Measurements from ENCODE around the gene ANKRD18A. TPM values are rescaled to one million over a fixed set of nuclear protein-coding genes. Genes with fewer than 3 reads are reported as not detected.

ANKRD18A gene
- total and polyA plus RNA-seq, 8 donors, result 2.1 to 20.6 (median 8.2) TPM

- no peak for FAIRE-seq
- 58 to 66% methylated on average over 3 of the region's 3 CpGs for WGBS, 2 donors
- no peak for TF ChIP-seq CTCF (IDR thresholded peaks at IDR 0.05)
- no peak for ATAC-seq
- Histone ChIP-seq H3K27me3 (no peaks in the 10 kb centered on the region), H3K27ac (no peak overlapping the region), H3K36me3 (no peaks in the 10 kb centered on the region), H3K9me3 (no peaks in the 10 kb centered on the region), H3K4me1 (no peaks in the 10 kb centered on the region), H3K4me3 (no peak overlapping the region)
- DNase-seq, result no peak
- intact Hi-C loops (cut with DNase I), result no loop called here
These were observed 13.9 kb upstream of the ANKRD18A start for GRCh38 chr9:38634315-38634714.

- DNase-seq (no peak), ATAC-seq (no peak), FAIRE-seq (no peak)
- 82 to 87% methylated on average over 4 of the region's 4 CpGs for WGBS, 2 donors
- H3K27me3 ChIP-seq, result no peaks in the 10 kb centered on the region
- H3K4me1 ChIP-seq, result no peaks in the 10 kb centered on the region
- H3K9me3 ChIP-seq, result no peaks in the 10 kb centered on the region
- no peak overlapping the region for H3K4me3 ChIP-seq
- intact Hi-C loops (cut with DNase I), result no loop called here
- H3K36me3 ChIP-seq, result no peaks in the 10 kb centered on the region
- H3K27ac ChIP-seq, result no peak overlapping the region
- TF ChIP-seq CTCF (IDR thresholded peaks at IDR 0.05), result no peak
These were observed 9.1 kb upstream of the ANKRD18A start for GRCh38 chr9:38629511-38629910.

GRCh38 chr9:38626006-38626405, 5.6 kb upstream of the ANKRD18A start:
- no peak overlapping the region for H3K4me3 ChIP-seq
- no peak for ATAC-seq
- DNase-seq, result no peak
- no peaks in the 10 kb centered on the region for H3K9me3 ChIP-seq
- H3K27me3 ChIP-seq, result no peaks in the 10 kb centered on the region
- WGBS, 2 donors, result 88 to 91% methylated on average over 2 of the region's 2 CpGs
- intact Hi-C loops (cut with DNase I), result no loop called here
- H3K36me3 ChIP-seq, result no peaks in the 10 kb centered on the region
- no peak for TF ChIP-seq CTCF (IDR thresholded peaks at IDR 0.05)
- no peak for FAIRE-seq
- H3K27ac ChIP-seq, result no peak overlapping the region
- no peaks in the 10 kb centered on the region for H3K4me1 ChIP-seq

- FAIRE-seq (no peak), ATAC-seq (no peak), DNase-seq (no peak)
- H3K27ac ChIP-seq, result no peak overlapping the region
- H3K9me3 ChIP-seq, result no peaks in the 10 kb centered on the region
- no peak for TF ChIP-seq CTCF (IDR thresholded peaks at IDR 0.05)
- no peaks in the 10 kb centered on the region for H3K36me3 ChIP-seq
- intact Hi-C loops (cut with DNase I), result no loop called here
- peak overlapping the region in 1 of 4 donors; percentile 47 for H3K4me3 ChIP-seq
- H3K4me1 ChIP-seq, result no peaks in the 10 kb centered on the region
- WGBS, 2 donors, result 82 to 91% methylated on average over 2 of the region's 2 CpGs
- no peaks in the 10 kb centered on the region for H3K27me3 ChIP-seq
These were observed 2.6 kb upstream of the ANKRD18A start for GRCh38 chr9:38622951-38623350.

- no peak for FAIRE-seq
- no peaks in the 10 kb centered on the region for H3K36me3 ChIP-seq
These were observed 1.9 kb upstream of the ANKRD18A start for GRCh38 chr9:38622288-38622674.

More at GRCh38 chr9:38622288-38622674, 1.9 kb upstream of the ANKRD18A start:
- Histone ChIP-seq H3K27me3 (no peaks in the 10 kb centered on the region), H3K27ac (peak overlapping the region; percentile 74 to 96 (median 90)), H3K9me3 (no peaks in the 10 kb centered on the region), H3K4me3 (peak overlapping the region; percentile 45 to 67 (median 46)), H3K4me1 (no peaks in the 10 kb centered on the region)
- 4 to 9% methylated on average over 24 to 30 of the region's 30 CpGs for WGBS, 2 donors
- ATAC-seq, result peak; percentile 10 to 23 (median 16)
- DNase-seq, result peak; percentile 19 to 86 (median 53)
- intact Hi-C loops (cut with DNase I), result no loop called here
- TF ChIP-seq CTCF (IDR thresholded peaks at IDR 0.05), result no peak
